ENCODE results near the gene CENPV.
"Not testable (repeated sequence)": the region's sequence is repeated elsewhere in the genome, so short reads cannot be mapped to it uniquely, and the experiment has no call there.

Gene CENPV

GRCh38 chr17:16312061-16312460 lies 41.2 kb downstream of the CENPV start:
- not testable (repeated sequence) for DNase-seq

GRCh38 chr17:16306211-16306610 lies 47.1 kb downstream of the CENPV start:
- no peak for DNase-seq

- DNase-seq, result no peak
Measured at GRCh38 chr17:16304830-16305229, 48.4 kb downstream of the CENPV start.

DNA sequence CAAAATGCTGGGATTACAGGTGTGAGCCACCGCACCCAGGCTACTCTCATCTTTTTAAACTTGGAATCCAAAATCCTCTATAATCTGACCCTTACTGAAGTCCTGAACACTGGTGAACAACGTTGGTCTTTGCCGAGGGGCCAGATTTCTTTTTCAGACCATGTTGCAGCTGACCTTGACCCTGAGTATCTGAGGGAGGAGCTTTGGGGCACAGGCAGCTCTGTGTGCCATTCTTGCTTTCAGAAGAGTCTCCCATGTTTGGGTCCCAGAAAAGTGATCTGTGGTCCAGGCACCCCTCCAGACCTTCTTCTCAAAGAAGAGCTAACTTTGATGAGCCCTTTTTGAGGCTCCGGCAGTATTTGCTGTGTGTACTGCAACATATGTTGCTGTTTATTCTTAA lies 50.4 kb downstream of the CENPV start:
- DNase-seq, result no peak

- DNase-seq, result no peak
Measured at GRCh38 chr17:16301963-16302855, 51.1 kb downstream of the CENPV start.

GRCh38 chr17:16300554-16300953 lies 52.7 kb downstream of the CENPV start:
- DNase-seq, result no peak

DNA sequence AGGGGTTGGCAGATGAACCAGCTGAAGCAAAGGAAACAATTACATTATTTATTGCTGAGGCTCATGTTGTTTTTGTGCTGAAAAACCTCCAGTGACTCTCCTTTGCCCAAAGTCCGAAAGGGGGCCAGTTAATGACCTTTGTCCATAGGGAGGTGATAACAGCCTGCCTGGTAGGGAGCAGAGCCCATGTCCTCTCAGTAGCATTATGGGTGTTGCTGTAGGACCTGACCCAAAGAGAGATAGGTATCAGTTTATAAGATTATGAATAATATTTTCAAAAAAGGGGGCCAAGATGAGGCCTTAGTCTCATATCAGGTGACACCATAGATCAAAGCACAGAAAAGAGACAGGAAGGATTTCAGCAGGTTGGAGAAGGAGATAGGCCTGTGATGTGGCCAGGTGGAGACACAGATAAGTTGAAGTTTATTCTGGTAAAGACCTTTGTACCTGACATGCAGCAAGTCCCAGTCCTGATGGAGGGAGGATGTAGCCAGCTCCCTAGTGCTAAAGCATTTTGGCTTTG lies 55.1 kb downstream of the CENPV start:
- no peak for DNase-seq

- DNase-seq, result no peak
Measured at GRCh38 chr17:16297367-16298139, 55.7 kb downstream of the CENPV start.

DNA sequence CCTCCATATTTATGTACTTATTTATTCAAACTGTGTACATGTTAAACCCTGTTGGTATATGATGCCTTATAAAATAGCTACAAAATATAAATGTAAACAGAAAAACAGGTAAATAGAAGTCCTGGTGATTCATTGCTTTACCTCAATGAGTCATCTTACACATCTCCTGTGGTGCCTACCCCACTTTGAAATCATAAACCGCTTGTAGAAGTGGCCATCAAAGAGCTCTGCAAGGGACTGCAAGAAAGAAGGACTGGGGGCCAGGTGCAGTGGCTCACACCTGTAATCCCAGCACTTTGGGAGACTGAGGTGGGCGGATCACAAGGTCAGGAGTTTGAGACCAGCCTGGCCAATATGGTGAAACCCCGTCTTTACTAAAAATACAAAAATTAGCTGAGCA lies 57.2 kb downstream of the CENPV start:
- DNase-seq, result not testable (repeated sequence)

DNA sequence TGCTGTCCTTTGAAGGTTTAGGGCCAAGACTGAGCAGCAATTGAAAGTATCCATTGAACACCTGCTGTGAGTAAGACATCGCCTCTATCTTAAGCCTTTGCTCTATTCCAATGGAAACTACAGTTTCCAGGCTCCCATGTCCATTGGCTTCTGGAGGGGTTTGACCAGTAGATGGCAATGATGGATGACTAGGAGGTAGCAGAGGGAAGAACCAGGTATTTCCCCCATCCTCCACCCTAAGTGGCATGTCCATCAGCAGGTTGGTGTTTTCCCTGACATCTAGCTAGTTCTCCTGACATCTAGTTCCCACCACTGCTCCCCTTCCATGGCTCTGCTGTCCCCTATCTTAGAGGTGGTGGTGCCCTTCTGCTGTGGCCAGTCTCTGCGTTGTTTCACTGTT lies 58.7 kb downstream of the CENPV start:
- no peak for DNase-seq

- DNase-seq, result no peak
Measured at GRCh38 chr17:16293931-16294330, 59.3 kb downstream of the CENPV start.
